ENCODE results near the gene STMP1.
"Not testable (repeated sequence)": the region's sequence is repeated elsewhere in the genome, so short reads cannot be mapped to it uniquely, and the experiment has no call there.

The STMP1 gene

DNA sequence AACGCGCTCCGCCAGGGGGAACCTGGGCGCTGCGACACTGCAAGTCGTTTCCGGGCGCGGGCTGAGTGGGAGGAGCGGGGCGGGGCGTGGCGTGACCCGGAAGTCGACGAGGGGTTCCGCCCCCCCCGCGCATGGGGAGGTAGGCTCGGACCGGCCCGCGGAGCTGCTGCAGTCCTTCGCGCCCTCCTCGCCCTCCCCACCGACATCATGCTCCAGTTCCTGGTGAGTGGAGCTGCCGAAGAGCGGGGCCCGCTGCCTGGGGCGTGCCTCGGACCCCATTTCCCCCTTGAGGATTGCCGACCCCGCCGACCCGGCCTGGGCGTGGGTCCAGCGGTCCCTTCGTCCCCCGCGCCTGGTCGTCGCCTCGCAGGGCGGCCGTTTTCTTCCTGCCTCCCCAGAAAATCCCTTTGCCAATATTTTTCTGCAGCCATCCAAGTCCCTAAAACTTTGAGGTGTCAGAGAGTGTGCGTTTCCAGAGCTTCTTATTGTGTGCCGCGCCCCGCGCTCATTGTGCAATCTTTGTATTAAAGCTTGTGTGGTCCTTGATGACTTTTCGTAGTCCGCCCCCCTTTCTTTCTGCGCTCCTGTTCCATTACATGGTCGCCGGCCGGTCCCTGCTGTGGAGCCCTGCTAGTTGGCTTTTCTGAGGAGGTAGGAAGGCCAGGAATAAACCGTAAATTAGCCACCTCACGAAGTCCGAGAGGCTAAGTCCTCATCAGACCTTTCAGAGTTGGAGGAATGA, at the start of gene STMP1:
STMP1 (plus strand) TSS at position 142 of the 742 bp plus-strand sequence.
- H3K36me3 ChIP-seq (ENCODE audit: control insufficient read depth, insufficient read depth, low read length): no peaks in the 10 kb centered on the region
- peak within 1 kb of the TSS; percentile 91 for H3K4me3 ChIP-seq (ENCODE audit: low read length)
- H3K9ac ChIP-seq (ENCODE audit: low read length): peak within 1 kb of the TSS; percentile 84
- peak within 1 kb of the TSS; percentile 95 for H3K27ac ChIP-seq (ENCODE audit: low read depth, low read length)
- H3K27me3 ChIP-seq (ENCODE audit: control insufficient read depth, insufficient read depth, low read length): no peaks in the 10 kb centered on the region
- H3K4me1 ChIP-seq (ENCODE audit: control insufficient read depth, insufficient read depth, low read length): peaks cover 12% of the 10 kb centered on the region

DNA sequence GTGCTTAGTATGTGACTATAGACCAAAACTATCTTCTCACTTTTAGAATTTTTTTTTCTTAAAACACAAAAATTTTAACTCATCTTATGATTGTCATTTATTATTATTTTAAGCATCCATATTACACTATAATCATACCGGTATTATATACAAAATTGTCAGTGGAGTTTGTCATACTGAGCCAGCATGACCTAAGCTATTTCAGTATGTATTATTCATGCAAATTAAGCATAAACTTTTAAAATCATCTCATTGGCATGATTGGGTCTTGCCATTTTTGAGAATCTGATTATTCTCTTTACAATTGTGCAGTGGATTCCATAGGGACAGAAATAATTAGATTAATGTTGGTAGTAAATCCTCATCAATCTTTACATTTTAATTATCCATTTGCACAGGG, 46.2 kb upstream of the STMP1 start:
- H3K27ac ChIP-seq (ENCODE audit: low read depth, low read length): no peak overlapping the region
- H3K4me3 ChIP-seq (ENCODE audit: low read length): no peak overlapping the region
- no peaks in the 10 kb centered on the region for H3K27me3 ChIP-seq (ENCODE audit: control insufficient read depth, insufficient read depth, low read length)
- H3K9ac ChIP-seq (ENCODE audit: low read length): no peak overlapping the region
- no peaks in the 10 kb centered on the region for H3K4me1 ChIP-seq (ENCODE audit: control insufficient read depth, insufficient read depth, low read length)
- H3K36me3 ChIP-seq (ENCODE audit: control insufficient read depth, insufficient read depth, low read length): peaks cover 17% of the 10 kb centered on the region

DNA sequence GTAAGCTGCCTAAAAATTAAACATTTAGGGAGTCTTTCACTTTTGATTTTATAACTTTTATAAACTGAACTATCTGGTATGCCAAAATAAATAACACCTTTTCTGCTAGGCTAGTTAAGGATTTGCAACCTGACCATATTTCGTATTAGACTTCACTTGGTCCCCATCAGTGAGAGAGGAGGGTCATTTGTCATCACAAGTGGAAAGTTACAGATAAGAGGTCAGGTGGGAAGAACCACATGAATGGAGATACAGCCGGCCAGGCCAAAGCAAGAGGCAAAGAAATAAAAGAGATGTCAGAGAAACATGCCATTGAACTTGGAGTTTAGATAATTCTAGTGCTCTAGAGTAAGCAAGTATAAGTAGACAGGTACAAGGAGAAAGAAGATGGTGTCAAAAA, 44.5 kb upstream of the STMP1 start:
- Histone ChIP-seq H3K4me1 (ENCODE audit: control insufficient read depth, insufficient read depth, low read length) (no peaks in the 10 kb centered on the region), H3K27me3 (ENCODE audit: control insufficient read depth, insufficient read depth, low read length) (no peaks in the 10 kb centered on the region), H3K27ac (ENCODE audit: low read depth, low read length) (no peak overlapping the region), H3K9ac (ENCODE audit: low read length) (no peak overlapping the region), H3K4me3 (ENCODE audit: low read length) (no peak overlapping the region), H3K36me3 (ENCODE audit: control insufficient read depth, insufficient read depth, low read length) (peaks cover 17% of the 10 kb centered on the region)

DNA sequence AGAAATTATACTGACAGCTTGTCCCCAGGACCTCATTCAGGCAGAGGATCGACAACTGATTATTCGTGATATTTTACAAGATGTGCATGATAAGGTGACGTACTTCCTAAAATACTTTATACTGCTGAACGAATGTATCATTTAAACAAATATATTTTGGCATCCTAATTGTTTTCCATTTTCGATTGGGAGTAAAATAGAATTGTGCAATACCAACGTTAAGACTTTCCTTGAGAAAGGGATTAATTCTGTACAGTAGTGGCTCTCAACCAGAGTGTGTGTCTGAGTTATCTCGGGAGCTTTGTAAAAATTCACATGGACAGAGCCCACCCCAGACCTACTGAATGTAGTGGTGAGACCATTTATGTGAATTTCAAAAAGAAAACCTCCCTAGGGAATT, 43.8 kb upstream of the STMP1 start:
- Histone ChIP-seq H3K36me3 (ENCODE audit: control insufficient read depth, insufficient read depth, low read length) (peaks cover 20% of the 10 kb centered on the region), H3K4me3 (ENCODE audit: low read length) (no peak overlapping the region), H3K4me1 (ENCODE audit: control insufficient read depth, insufficient read depth, low read length) (no peaks in the 10 kb centered on the region), H3K27me3 (ENCODE audit: control insufficient read depth, insufficient read depth, low read length) (no peaks in the 10 kb centered on the region), H3K9ac (ENCODE audit: low read length) (no peak overlapping the region), H3K27ac (ENCODE audit: low read depth, low read length) (no peak overlapping the region)

DNA sequence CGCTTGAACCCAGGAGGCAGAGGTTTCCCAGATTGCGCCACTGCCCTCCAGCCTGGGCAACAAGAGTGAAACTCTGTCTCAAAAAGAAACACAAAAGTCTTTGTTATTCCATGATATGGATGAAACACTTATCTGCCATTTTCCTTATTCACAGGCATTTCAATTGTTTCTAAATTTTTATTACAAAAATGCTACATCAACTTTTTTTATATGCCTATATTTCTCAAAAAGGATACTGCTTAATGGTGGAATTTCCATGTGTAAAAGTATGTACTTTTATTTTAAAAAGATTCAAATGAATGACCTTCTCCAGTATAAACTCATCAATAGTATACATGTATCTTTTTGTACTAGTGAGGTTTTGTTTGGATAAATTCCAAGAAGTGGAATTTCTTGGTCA, 41.9 kb upstream of the STMP1 start:
- Histone ChIP-seq H3K4me1 (ENCODE audit: control insufficient read depth, insufficient read depth, low read length) (no peaks in the 10 kb centered on the region), H3K4me3 (ENCODE audit: low read length) (no peak overlapping the region), H3K36me3 (ENCODE audit: control insufficient read depth, insufficient read depth, low read length) (peaks cover 21% of the 10 kb centered on the region), H3K9ac (ENCODE audit: low read length) (no peak overlapping the region), H3K27ac (ENCODE audit: low read depth, low read length) (no peak overlapping the region), H3K27me3 (ENCODE audit: control insufficient read depth, insufficient read depth, low read length) (no peaks in the 10 kb centered on the region)

DNA sequence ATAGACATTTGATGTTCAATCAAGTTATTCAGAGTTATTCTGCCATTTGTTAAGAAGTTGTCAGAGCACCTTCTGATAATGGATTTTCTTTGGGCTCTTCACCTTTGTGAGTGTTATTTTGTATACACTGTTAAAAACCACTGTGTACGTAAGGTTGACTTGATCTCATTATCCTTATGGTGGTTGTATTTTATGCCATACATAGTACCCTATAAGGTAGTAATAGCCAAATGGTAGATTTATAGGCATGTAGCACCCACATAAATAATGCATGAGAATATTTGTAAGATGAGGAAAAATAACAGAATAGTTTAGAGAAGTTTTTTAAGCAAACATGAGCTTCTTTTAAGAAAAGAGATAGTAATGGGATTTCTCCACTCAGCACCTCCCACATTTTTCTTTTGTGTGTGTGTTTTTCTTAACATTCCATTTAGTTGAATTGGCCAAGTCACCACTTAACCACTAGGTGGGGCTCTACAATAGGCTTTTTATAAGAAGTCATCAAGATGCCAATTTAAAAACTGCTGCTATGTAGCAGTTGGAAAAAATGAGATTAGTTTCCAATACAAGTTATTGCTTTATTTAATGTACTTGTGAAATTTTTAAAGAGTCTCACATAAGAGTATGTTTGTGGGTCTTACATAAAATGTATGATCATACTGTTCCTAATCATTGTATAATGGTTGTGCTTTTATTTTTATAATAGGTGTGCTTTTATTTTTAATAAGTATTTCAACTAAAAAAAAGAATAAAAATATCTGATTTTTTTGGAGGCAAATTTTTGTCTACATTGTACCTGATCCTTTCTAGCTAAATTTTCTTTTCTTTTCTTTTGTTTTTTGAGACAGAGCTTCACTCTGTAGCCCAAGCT, 41.1 kb upstream of the STMP1 start:
- Histone ChIP-seq H3K4me1 (ENCODE audit: control insufficient read depth, insufficient read depth, low read length) (no peaks in the 10 kb centered on the region), H3K27me3 (ENCODE audit: control insufficient read depth, insufficient read depth, low read length) (no peaks in the 10 kb centered on the region), H3K4me3 (ENCODE audit: low read length) (no peak overlapping the region), H3K36me3 (ENCODE audit: control insufficient read depth, insufficient read depth, low read length) (peaks cover 23% of the 10 kb centered on the region), H3K9ac (ENCODE audit: low read length) (no peak overlapping the region), H3K27ac (ENCODE audit: low read depth, low read length) (no peak overlapping the region)

DNA sequence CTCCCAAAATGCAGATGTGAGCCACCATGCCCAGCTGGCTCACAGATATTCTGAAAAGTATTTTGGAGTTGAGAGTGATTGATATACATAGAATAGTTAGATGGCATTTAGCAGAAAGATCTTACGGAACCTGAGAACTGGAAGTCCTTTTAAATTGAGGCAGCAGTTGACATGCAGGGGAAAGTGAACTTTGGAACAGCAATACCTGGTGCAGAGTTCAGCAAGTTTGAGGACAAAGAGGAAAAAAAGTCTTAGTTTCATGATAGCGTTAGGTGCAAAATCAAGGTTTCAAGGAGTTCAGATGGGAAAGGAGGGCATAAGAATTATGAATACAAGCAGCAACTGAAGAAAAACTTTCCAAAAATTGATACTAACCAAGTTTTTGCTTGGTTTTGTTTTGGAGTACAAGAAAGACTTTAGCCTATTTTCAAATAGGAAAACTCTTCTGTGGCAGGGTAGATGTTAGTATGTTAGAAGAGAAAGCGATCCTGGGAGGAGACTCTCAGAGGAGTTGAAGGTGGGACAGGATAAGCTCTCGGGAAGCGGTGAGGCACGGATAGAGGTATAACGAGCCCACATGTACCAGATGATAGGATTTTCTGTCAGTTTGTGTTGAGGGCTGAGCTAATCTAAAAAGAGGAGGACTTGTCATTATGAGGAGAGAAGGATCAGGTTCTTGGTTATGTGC, 28.0 kb upstream of the STMP1 start:
- Histone ChIP-seq H3K4me1 (ENCODE audit: control insufficient read depth, insufficient read depth, low read length) (no peaks in the 10 kb centered on the region), H3K4me3 (ENCODE audit: low read length) (no peak overlapping the region), H3K36me3 (ENCODE audit: control insufficient read depth, insufficient read depth, low read length) (peaks cover 8% of the 10 kb centered on the region), H3K27ac (ENCODE audit: low read depth, low read length) (no peak overlapping the region), H3K9ac (ENCODE audit: low read length) (no peak overlapping the region), H3K27me3 (ENCODE audit: control insufficient read depth, insufficient read depth, low read length) (no peaks in the 10 kb centered on the region)

DNA sequence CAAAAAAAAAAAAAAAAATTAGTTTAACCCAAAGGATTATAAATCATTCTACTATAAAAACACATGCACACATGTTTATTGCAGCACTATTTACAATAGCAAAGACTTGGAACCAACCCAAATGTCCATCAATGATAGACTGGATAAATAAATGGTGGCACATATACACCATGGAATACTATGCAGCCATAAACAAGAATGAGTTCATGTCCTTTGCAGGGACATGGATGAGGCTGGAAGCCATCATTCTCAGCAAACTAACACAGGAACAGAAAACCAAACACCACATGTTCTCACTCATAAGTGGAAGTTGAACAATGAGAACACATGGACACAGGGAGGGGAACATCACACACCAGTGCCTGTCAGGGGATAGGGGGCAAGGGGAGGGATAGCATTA, 22.6 kb upstream of the STMP1 start:
- not testable (repeated sequence) for H3K27me3 ChIP-seq (ENCODE audit: control insufficient read depth, insufficient read depth, low read length); H3K27ac ChIP-seq (ENCODE audit: low read depth, low read length); H3K9ac ChIP-seq (ENCODE audit: low read length); H3K36me3 ChIP-seq (ENCODE audit: control insufficient read depth, insufficient read depth, low read length); H3K4me3 ChIP-seq (ENCODE audit: low read length); H3K4me1 ChIP-seq (ENCODE audit: control insufficient read depth, insufficient read depth, low read length)

DNA sequence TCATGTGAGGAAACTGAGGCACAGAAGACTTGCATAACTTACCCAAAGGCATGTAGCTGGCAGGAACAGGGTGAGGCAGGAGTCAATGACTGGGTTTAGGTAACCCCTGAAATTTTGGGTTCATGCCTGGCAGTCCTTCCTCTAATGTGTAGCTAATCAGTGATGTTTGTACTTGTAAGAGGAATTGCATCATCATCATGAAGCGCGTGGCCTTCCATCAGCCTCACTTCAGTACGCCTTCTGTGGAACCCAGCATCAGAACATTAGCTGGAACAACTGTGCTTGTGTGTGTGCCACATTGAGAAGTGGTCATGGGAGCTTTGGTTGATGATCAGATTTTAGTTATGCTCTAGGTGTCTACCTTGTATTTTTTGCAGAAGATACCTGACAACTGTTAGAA, 18.2 kb upstream of the STMP1 start:
- Histone ChIP-seq H3K36me3 (ENCODE audit: control insufficient read depth, insufficient read depth, low read length) (peaks cover 5% of the 10 kb centered on the region), H3K4me3 (ENCODE audit: low read length) (no peak overlapping the region), H3K27ac (ENCODE audit: low read depth, low read length) (no peak overlapping the region), H3K4me1 (ENCODE audit: control insufficient read depth, insufficient read depth, low read length) (no peaks in the 10 kb centered on the region), H3K27me3 (ENCODE audit: control insufficient read depth, insufficient read depth, low read length) (no peaks in the 10 kb centered on the region), H3K9ac (ENCODE audit: low read length) (no peak overlapping the region)

DNA sequence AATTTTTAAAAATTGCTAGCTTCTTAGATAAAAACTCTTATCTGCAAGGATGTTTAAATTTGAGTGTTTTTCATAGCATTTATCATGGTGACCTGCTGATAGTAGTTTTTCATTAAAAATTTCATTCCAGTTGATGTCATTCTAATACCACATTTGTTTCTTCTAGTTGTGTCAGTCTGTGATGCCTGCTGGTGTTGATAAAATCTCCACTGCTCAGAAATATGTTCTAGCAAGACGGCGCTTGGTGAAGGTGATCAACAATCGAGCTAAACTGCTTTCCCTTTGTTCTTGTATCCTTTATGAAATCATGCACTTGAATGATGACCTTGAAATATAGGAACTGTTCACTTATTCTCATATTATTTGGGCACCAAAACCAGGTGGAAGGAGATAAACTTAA, 17.6 kb upstream of the STMP1 start:
- Histone ChIP-seq H3K36me3 (ENCODE audit: control insufficient read depth, insufficient read depth, low read length) (peaks cover 5% of the 10 kb centered on the region), H3K27me3 (ENCODE audit: control insufficient read depth, insufficient read depth, low read length) (no peaks in the 10 kb centered on the region), H3K4me1 (ENCODE audit: control insufficient read depth, insufficient read depth, low read length) (no peaks in the 10 kb centered on the region), H3K27ac (ENCODE audit: low read depth, low read length) (no peak overlapping the region), H3K9ac (ENCODE audit: low read length) (no peak overlapping the region), H3K4me3 (ENCODE audit: low read length) (no peak overlapping the region)

DNA sequence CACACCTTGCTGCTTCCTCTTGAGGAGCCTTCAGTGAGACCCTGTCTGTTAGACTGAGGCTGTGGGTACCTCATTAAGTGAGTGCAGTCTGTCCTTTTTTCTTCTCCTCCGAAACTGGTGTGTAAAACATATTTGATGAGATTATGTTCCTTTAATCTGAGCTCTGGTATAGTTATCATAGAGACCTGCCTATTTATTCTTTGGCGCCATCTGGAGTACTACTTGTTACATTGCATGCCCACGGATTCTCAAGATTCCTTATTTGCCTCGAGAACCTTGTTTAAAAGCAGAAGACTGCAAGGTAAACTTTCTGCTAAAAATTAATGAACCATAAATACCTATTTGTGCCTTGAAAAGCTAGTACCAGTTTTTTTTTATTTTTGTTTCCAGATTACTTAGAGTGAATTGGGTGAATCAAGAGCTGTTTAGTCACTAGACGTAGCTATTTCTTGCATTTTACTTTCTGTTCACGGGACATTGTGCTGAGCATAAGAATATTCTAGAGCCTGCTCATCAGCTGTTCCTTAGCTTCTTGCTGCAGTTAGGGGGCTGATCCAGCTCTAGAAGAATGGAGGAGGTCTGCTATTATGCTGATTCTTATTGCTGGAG, 16.9 kb upstream of the STMP1 start:
- no peak overlapping the region for H3K4me3 ChIP-seq (ENCODE audit: low read length)
- no peak overlapping the region for H3K9ac ChIP-seq (ENCODE audit: low read length)
- no peaks in the 10 kb centered on the region for H3K4me1 ChIP-seq (ENCODE audit: control insufficient read depth, insufficient read depth, low read length)
- no peaks in the 10 kb centered on the region for H3K27me3 ChIP-seq (ENCODE audit: control insufficient read depth, insufficient read depth, low read length)
- H3K36me3 ChIP-seq (ENCODE audit: control insufficient read depth, insufficient read depth, low read length): peaks cover 5% of the 10 kb centered on the region
- no peak overlapping the region for H3K27ac ChIP-seq (ENCODE audit: low read depth, low read length)

DNA sequence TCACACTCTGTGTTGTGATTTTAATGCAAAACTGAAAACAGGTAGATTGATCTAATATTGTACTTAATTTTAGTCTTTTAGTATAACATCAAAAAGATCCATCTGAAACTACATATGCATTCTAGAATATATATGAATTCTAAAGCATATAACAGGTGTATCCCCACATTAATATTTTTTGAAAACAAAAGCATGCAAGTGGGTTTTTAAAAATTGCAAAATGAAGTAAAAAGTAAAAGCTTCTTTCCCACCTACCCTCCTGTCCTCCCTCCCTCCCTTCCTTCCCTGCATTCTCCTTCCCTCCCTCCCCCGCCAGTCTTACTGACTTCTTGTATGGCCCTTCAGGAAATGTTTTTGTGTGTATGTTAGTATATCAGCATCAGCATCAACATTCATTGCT, 14.6 kb upstream of the STMP1 start:
- no peak overlapping the region for H3K9ac ChIP-seq (ENCODE audit: low read length)
- H3K36me3 ChIP-seq (ENCODE audit: control insufficient read depth, insufficient read depth, low read length): peaks cover 5% of the 10 kb centered on the region
- no peaks in the 10 kb centered on the region for H3K4me1 ChIP-seq (ENCODE audit: control insufficient read depth, insufficient read depth, low read length)
- H3K4me3 ChIP-seq (ENCODE audit: low read length): no peak overlapping the region
- no peak overlapping the region for H3K27ac ChIP-seq (ENCODE audit: low read depth, low read length)
- no peaks in the 10 kb centered on the region for H3K27me3 ChIP-seq (ENCODE audit: control insufficient read depth, insufficient read depth, low read length)

Data from rectal smooth muscle tissue (tissue), 1 donor.